GM12801 (cell line): ENCODE results near the gene USP6.

ENCODE experiments used
- CTCF ChIP-seq: IDR thresholded peaks from one replicate; pipeline ENCODE4 v1.5.1; 2011; ENCODE audit warnings: control low read depth; ENCODE audit not compliant: insufficient read length; ENCODE audit errors: extremely low read depth

The USP6 gene

GRCh38 chr17:5128905-5129535 is 13.2 kb downstream of the USP6 start:
- TF ChIP-seq CTCF, result no peak

- TF ChIP-seq CTCF, result no peak
These were observed 15.4 kb downstream of the USP6 start for GRCh38 chr17:5131146-5131715.

- TF ChIP-seq CTCF, result no peak
These were observed 17.5 kb downstream of the USP6 start for GRCh38 chr17:5133311-5133710.

- TF ChIP-seq CTCF, result no peak
These were observed 20.1 kb downstream of the USP6 start for GRCh38 chr17:5135726-5136579.

GRCh38 chr17:5138616-5139457 is 23.0 kb downstream of the USP6 start:
- no peak for TF ChIP-seq CTCF

- no peak for TF ChIP-seq CTCF
These were observed 23.6 kb downstream of the USP6 start for GRCh38 chr17:5139458-5139732.

- TF ChIP-seq CTCF, result no peak
These were observed 48.6 kb downstream of the USP6 start for GRCh38 chr17:5164436-5164835.
